OCI-LY3 (cell line): ENCODE data around the gene RHCG.

Experiments used
- H2AFZ ChIP-seq: fragments of 200-600, 300-600 bp; shearing (Covaris generic); 2 replicates; pipeline ENCODE4 v1.6.0; 2014; ENCODE audit warnings: antibody characterized with exemption, low read depth, low read length
- H3K27ac ChIP-seq: fragments of 200-600, 300-600 bp; sonication (generic); 2 replicates; pipeline ENCODE4 v1.5.1; 2014; ENCODE audit warnings: mild to moderate bottlenecking, low read length, moderate library complexity, mixed read lengths
- H3K27me3 ChIP-seq: fragments of 200-600, 300-600 bp; sonication (generic); 2 replicates; pipeline ENCODE4 v1.6.1; 2014; ENCODE audit warnings: low read depth, low read length, mixed read lengths
- H3K36me3 ChIP-seq: fragments of 200-600, 300-600 bp; sonication (generic); replicated peaks from 2 replicates; pipeline ENCODE3; 2014; ENCODE audit warnings: low read depth, low read length, mixed read lengths
- H3K4me1 ChIP-seq: fragments of 300-600, 200-600 bp; sonication (generic); 2 replicates; pipeline ENCODE4 v1.6.1; 2014; ENCODE audit warnings: low read length, mixed read lengths
- H3K4me2 ChIP-seq: fragments of 200-600, 300-600 bp; sonication (generic); 2 replicates; pipeline ENCODE4 v1.6.1; 2014; ENCODE audit warnings: low read length, mixed read lengths
- H3K4me3 ChIP-seq: fragments of 300-600, 200-600 bp; sonication (generic); 2 replicates; pipeline ENCODE4 v1.5.1; 2014; ENCODE audit warnings: antibody characterized with exemption, mild to moderate bottlenecking, low read length, moderate library complexity
- H3K79me2 ChIP-seq: fragments of 300-600, 200-600 bp; shearing (Covaris generic); 2 replicates; pipeline ENCODE4 v1.6.1; 2014; ENCODE audit warnings: mild to moderate bottlenecking, low read length, mixed read lengths
- H3K9ac ChIP-seq: fragments of 300-600, 200-600 bp; shearing (Covaris generic); 2 replicates; pipeline ENCODE4 v1.6.0; 2014; ENCODE audit warnings: mild to moderate bottlenecking, low read length, moderate library complexity
- H3K9me3 ChIP-seq: fragments of 200-600, 300-600 bp; shearing (Covaris generic); 2 replicates; pipeline ENCODE4 v1.6.1; 2014; ENCODE audit warnings: low read length, mixed read lengths; ENCODE audit not compliant: insufficient read depth
- H4K20me1 ChIP-seq: fragments of 200-600, 300-600 bp; sonication (generic); 2 replicates; pipeline ENCODE4 v1.6.1; 2016; ENCODE audit warnings: low read length, mixed read lengths; ENCODE audit not compliant: insufficient read depth
- CTCF ChIP-seq: fragments of 200-600, 300-600 bp; sonication (generic); IDR thresholded peaks from 2 replicates; pipeline ENCODE4 v1.5.1; 2014; ENCODE audit warnings: antibody characterized with exemption, low read length, low read depth
- EZH2phosphoT487 ChIP-seq: fragments of 200-600 bp; shearing (Covaris generic); IDR thresholded peaks from 2 replicates; pipeline ENCODE4 v1.6.1; 2018; ENCODE audit warnings: antibody characterized with exemption, mixed run types, low read depth

RHCG gene

GRCh38 chr15:89490081-89490813 lies 6.1 kb downstream of the RHCG start:
- Histone ChIP-seq H2AFZ (no peak overlapping the region), H3K27me3 (peaks cover 9% of the 10 kb centered on the region), H3K4me2 (no peak overlapping the region), H3K4me1 (no peaks in the 10 kb centered on the region), H3K79me2 (no peaks in the 10 kb centered on the region), H4K20me1 (no peaks in the 10 kb centered on the region), H3K27ac (no peak overlapping the region), H3K9ac (no peak overlapping the region), H3K4me3 (no peak overlapping the region), H3K9me3 (no peaks in the 10 kb centered on the region), H3K36me3 (no peaks in the 10 kb centered on the region)
- TF ChIP-seq CTCF (no peak), EZH2phosphoT487 (no peak)

- no peak overlapping the region for H3K27ac ChIP-seq
Observed at GRCh38 chr15:89489376-89489775, 7.0 kb downstream of the RHCG start.

GRCh38 chr15:89487791-89488190 lies 8.6 kb downstream of the RHCG start:
- H3K9me3 ChIP-seq = no peaks in the 10 kb centered on the region
- H3K9ac ChIP-seq = no peak overlapping the region
- no peaks in the 10 kb centered on the region for H3K79me2 ChIP-seq
- H3K27me3 ChIP-seq = peaks cover 10% of the 10 kb centered on the region
- no peak overlapping the region for H3K27ac ChIP-seq
- no peaks in the 10 kb centered on the region for H3K4me1 ChIP-seq
- no peak overlapping the region for H3K4me2 ChIP-seq
- no peak overlapping the region for H3K4me3 ChIP-seq
- no peaks in the 10 kb centered on the region for H3K36me3 ChIP-seq
- no peaks in the 10 kb centered on the region for H4K20me1 ChIP-seq
- TF ChIP-seq EZH2phosphoT487 (no peak), CTCF (no peak)
- H2AFZ ChIP-seq = no peak overlapping the region

More at GRCh38 chr15:89489376-89489775, 7.0 kb downstream of the RHCG start:
- no peak overlapping the region for H2AFZ ChIP-seq
- no peaks in the 10 kb centered on the region for H4K20me1 ChIP-seq
- H3K4me1 ChIP-seq = no peaks in the 10 kb centered on the region
- H3K79me2 ChIP-seq = no peaks in the 10 kb centered on the region
- no peaks in the 10 kb centered on the region for H3K36me3 ChIP-seq
- H3K4me2 ChIP-seq = no peak overlapping the region
- H3K9ac ChIP-seq = no peak overlapping the region
- no peak overlapping the region for H3K4me3 ChIP-seq
- peaks cover 10% of the 10 kb centered on the region for H3K27me3 ChIP-seq
- TF ChIP-seq CTCF = no peak
- no peak for TF ChIP-seq EZH2phosphoT487
- no peaks in the 10 kb centered on the region for H3K9me3 ChIP-seq

GRCh38 chr15:89486726-89487050 lies 9.7 kb downstream of the RHCG start:
- TF ChIP-seq CTCF (no peak), EZH2phosphoT487 (no peak)
- Histone ChIP-seq H2AFZ (no peak overlapping the region), H3K4me3 (no peak overlapping the region), H4K20me1 (no peaks in the 10 kb centered on the region), H3K27me3 (peaks cover 10% of the 10 kb centered on the region), H3K4me2 (no peak overlapping the region), H3K27ac (no peak overlapping the region), H3K9ac (no peak overlapping the region), H3K4me1 (no peaks in the 10 kb centered on the region), H3K9me3 (no peaks in the 10 kb centered on the region), H3K36me3 (no peaks in the 10 kb centered on the region), H3K79me2 (no peaks in the 10 kb centered on the region)
